Fibroblast of skin of abdomen (primary cell): ENCODE results near the gene C19orf53.

ENCODE experiments used
- DNase-seq: peaks from one replicate; pipeline ENCODE4 v3.0.0-alpha.2; 2013

Gene C19orf53

GRCh38 chr19:13827656-13828055, 53.4 kb downstream of the C19orf53 start:
- no peak for DNase-seq
